ENCODE measurements around the gene RGS6. TPM values are rescaled to one million over a fixed set of nuclear protein-coding genes. Genes with fewer than 3 reads are reported as not detected.

RGS6 gene
- total and polyA plus RNA-seq, 7 donors: 0.79 to 8.0 (median 1.6) TPM; not detected in 2

- WGBS, 2 donors: 67 to 83% methylated on average over 9 of the region's 9 CpGs
- no peak for DNase-seq
- Histone ChIP-seq H3K4me1 (no peaks in the 10 kb centered on the region), H3K4me3 (no peak overlapping the region), H3K27ac (no peak overlapping the region), H3K27me3 (no peaks in the 10 kb centered on the region), H3K36me3 (no peaks in the 10 kb centered on the region), H3K9me3 (no peaks in the 10 kb centered on the region)
- intact Hi-C loops (cut with DNase I): no loop called here
- TF ChIP-seq POLR2A (IDR thresholded peaks at IDR 0.05) (no peak), POLR2AphosphoS5 (IDR thresholded peaks at IDR 0.05) (no peak), EP300 (IDR thresholded peaks at IDR 0.05) (no peak), CTCF (IDR thresholded peaks at IDR 0.05) (no peak)
These were observed 232.4 kb downstream of the RGS6 start for GRCh38 chr14:72164420-72165228.

GRCh38 chr14:72165229-72165698, 233.0 kb downstream of the RGS6 start:
- H3K4me3 ChIP-seq: no peak overlapping the region
- H3K4me1 ChIP-seq: no peaks in the 10 kb centered on the region
- intact Hi-C loops (cut with DNase I): no loop called here
- no peaks in the 10 kb centered on the region for H3K9me3 ChIP-seq
- H3K27ac ChIP-seq: no peak overlapping the region
- WGBS, 2 donors: 69 to 74% methylated on average over 8 of the region's 8 CpGs
- no peak for TF ChIP-seq CTCF (IDR thresholded peaks at IDR 0.05)
- H3K36me3 ChIP-seq: no peaks in the 10 kb centered on the region
- no peaks in the 10 kb centered on the region for H3K27me3 ChIP-seq
- no peak for DNase-seq

- no peak overlapping the region for H3K27ac ChIP-seq
- H3K9me3 ChIP-seq: no peaks in the 10 kb centered on the region
- H3K4me3 ChIP-seq: no peak overlapping the region
- H3K4me1 ChIP-seq: no peaks in the 10 kb centered on the region
- 42 to 74% methylated on average over 3 of the region's 3 CpGs for WGBS, 2 donors
- DNase-seq: no peak
- no peaks in the 10 kb centered on the region for H3K36me3 ChIP-seq
- no peak for TF ChIP-seq POLR2AphosphoS5 (IDR thresholded peaks at IDR 0.05)
- no peak for TF ChIP-seq EP300 (IDR thresholded peaks at IDR 0.05)
- TF ChIP-seq POLR2A (IDR thresholded peaks at IDR 0.05): no peak
- no peak for TF ChIP-seq CTCF (IDR thresholded peaks at IDR 0.05)
- no peaks in the 10 kb centered on the region for H3K27me3 ChIP-seq
- intact Hi-C loops (cut with DNase I): no loop called here
These were observed 237.3 kb downstream of the RGS6 start for GRCh38 chr14:72169521-72169920.

- intact Hi-C loops (cut with DNase I): no loop called here
- no peaks in the 10 kb centered on the region for H3K27me3 ChIP-seq
- TF ChIP-seq POLR2A (IDR thresholded peaks at IDR 0.05) (no peak), POLR2AphosphoS5 (IDR thresholded peaks at IDR 0.05) (no peak), CTCF (IDR thresholded peaks at IDR 0.05) (no peak), EP300 (IDR thresholded peaks at IDR 0.05) (no peak)
- H3K4me3 ChIP-seq: no peak overlapping the region
- no peak overlapping the region for H3K27ac ChIP-seq
- 81 to 84% methylated on average over 5 of the region's 5 CpGs for WGBS, 2 donors
- no peaks in the 10 kb centered on the region for H3K36me3 ChIP-seq
- no peak for DNase-seq
- no peaks in the 10 kb centered on the region for H3K4me1 ChIP-seq
- H3K9me3 ChIP-seq: no peaks in the 10 kb centered on the region
These were observed 239.8 kb downstream of the RGS6 start for GRCh38 chr14:72172049-72172448.

- H3K27me3 ChIP-seq: no peaks in the 10 kb centered on the region
- no peaks in the 10 kb centered on the region for H3K9me3 ChIP-seq
- no peaks in the 10 kb centered on the region for H3K36me3 ChIP-seq
- intact Hi-C loops (cut with DNase I): no loop called here
- no peak overlapping the region for H3K4me3 ChIP-seq
- no peaks in the 10 kb centered on the region for H3K4me1 ChIP-seq
- WGBS, 2 donors: 67 to 83% methylated on average over 3 of the region's 3 CpGs
- H3K27ac ChIP-seq: no peak overlapping the region
- TF ChIP-seq POLR2AphosphoS5 (IDR thresholded peaks at IDR 0.05): no peak
- TF ChIP-seq POLR2A (IDR thresholded peaks at IDR 0.05): no peak
- no peak for TF ChIP-seq EP300 (IDR thresholded peaks at IDR 0.05)
- no peak for TF ChIP-seq CTCF (IDR thresholded peaks at IDR 0.05)
- no peak for DNase-seq
These were observed 240.4 kb downstream of the RGS6 start for GRCh38 chr14:72172597-72172996.
